RWPE1 (cell line): ENCODE data around the gene ZNF302.

Experiments
- CTCF ChIA-PET: fragments of 350-600 bp; sonication (Branson Sonifier 250); formaldehyde crosslinking; extraction: SDS; loops from one replicate; lab custom pipeline; 2021; lab: Yijun Ruan, JAX
- POLR2A ChIA-PET: fragments of 400-600 bp; formaldehyde crosslinking; extraction: SDS; loops from one replicate; lab custom pipeline; 2020; ENCODE audit warnings: antibody characterized with exemption; ENCODE audit not compliant: low non-redundant PET; lab: Yijun Ruan, JAX
- DNase-seq: peaks from one replicate; pipeline ENCODE4 v3.0.0; 2012; ENCODE audit warnings: low spot score
- H3K27ac ChIP-seq: fragments of 450-650 bp; 2 replicates; pipeline ENCODE4 v1.5.1; 2017
- TF ChIP-seq, protein P1 (sequence below): fragments of 450-650 bp; conservative IDR thresholded peaks from 2 replicates; pipeline ENCODE4 v1.5.1; 2017; ENCODE audit warnings: low read depth, mild to moderate bottlenecking

ZNF302 gene

DNA sequence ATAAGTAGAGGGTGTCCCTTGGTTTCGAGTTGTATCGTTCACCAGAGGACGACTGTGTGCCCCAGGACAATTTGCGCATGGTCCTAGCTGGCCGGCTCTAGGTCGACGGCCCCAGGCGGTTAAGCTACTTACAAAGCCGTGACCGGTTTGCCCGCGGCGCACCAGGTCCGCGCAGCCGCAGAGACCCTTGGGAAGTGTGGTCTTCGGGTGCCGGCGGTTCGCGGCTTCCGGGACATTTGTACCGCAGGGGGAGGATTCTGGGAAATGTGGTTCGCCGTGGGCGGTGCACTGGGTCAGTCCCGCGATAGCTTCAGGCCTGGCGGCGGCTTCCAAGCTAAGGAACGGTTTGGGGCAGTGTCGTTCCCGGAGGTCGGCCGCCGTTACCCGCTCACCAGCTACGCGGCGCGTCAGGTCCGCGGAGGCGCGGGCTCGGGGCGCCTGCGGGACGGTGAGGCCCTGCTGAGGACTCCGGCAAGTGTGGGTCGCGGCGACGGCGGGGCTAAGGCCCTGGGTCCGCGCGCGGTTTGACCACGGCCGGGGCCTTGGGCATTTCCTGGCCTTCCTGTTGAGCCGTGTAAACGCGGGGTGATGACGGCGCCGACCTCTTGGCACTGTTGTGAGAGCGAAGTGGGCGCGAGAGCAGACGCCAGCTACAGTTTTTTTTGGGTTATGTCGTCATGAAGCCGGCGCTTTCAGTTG lies at the start of gene ZNF302:
TSS of gene ZNF302 (plus strand) at position 293 of the 699 bp plus-strand sequence. CDS start 1,127 bp downstream, outside the sequence.
- DNase-seq, result peak; percentile 90
- POLR2A ChIA-PET, result interaction anchor here (0.5 to 1.0 kb wide), 4 partner anchors 10 to 446 kb away, joined by 3 to 9 read pairs (median 3); no protein-coding TSS in a partner anchor
- peak within 1 kb of the TSS; percentile 93 for H3K27ac ChIP-seq
- TF ChIP-seq, protein P1, sequence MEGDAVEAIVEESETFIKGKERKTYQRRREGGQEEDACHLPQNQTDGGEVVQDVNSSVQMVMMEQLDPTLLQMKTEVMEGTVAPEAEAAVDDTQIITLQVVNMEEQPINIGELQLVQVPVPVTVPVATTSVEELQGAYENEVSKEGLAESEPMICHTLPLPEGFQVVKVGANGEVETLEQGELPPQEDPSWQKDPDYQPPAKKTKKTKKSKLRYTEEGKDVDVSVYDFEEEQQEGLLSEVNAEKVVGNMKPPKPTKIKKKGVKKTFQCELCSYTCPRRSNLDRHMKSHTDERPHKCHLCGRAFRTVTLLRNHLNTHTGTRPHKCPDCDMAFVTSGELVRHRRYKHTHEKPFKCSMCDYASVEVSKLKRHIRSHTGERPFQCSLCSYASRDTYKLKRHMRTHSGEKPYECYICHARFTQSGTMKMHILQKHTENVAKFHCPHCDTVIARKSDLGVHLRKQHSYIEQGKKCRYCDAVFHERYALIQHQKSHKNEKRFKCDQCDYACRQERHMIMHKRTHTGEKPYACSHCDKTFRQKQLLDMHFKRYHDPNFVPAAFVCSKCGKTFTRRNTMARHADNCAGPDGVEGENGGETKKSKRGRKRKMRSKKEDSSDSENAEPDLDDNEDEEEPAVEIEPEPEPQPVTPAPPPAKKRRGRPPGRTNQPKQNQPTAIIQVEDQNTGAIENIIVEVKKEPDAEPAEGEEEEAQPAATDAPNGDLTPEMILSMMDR, result no peak
- CTCF ChIA-PET, result interaction anchor here (0.6 kb wide), 1 partner anchor 66 kb away, joined by 6 read pairs; no protein-coding TSS in a partner anchor

DNA sequence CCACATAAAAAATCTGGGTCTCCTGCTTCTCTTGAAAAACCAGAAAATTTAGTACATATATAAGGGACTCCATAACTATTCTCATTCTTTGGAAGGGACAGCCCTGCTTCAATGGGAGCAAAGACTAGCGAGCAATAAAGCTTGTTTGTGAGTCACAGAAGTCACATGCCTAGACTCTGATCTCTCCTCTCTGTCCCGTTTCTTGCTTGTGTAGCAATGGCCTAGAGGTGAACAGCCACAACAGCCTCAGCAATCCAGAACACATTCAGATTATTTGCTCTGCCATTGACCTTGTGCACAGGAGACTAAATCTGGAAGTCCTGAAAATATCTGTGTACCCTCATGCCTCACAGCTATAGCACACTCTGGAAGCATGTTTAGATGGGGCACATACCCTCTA lies 43.7 kb upstream of the ZNF302 start:
- TF ChIP-seq, protein P1, result no peak
- DNase-seq, result no peak
- CTCF ChIA-PET, result no interaction called here
- no peak overlapping the region for H3K27ac ChIP-seq
- POLR2A ChIA-PET, result no interaction called here

DNA sequence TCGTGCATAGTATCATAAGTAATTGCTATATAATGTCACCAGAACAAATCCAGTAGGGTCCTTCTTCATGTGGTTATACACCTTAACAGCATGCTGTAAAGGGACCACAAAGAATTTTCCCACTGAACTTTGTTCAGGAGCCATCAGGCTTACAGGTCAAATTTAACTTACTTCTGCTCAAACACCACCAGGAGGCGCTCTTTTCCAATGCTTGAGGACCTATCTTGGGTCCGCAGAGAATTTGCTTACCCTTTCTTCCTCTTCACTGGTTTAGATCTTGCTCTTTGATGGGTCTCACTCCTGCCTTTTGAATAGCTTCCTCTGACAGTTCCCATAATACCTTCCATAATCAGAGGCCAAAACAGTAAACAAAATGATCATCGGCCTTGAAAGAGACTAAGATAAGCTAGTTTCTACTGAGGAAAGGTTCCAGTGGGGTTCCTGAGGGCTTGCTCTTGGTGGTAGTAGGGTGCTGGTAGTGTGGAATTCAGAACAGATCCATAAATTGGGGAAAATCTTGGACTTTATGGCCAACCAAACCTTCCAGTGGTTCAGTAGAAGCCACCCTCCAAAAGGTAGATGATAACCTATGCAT lies 37.9 kb upstream of the ZNF302 start:
- TF ChIP-seq, protein P1, result peak; percentile 68
- ChIA-PET CTCF (interaction anchor here (0.6 to 0.9 kb wide), 5 partner anchors 14 to 73 kb away, joined by 3 to 8 read pairs (median 4); no protein-coding TSS in a partner anchor), POLR2A (no interaction called here)
- peak; percentile 11 for DNase-seq
- H3K27ac ChIP-seq, result no peak overlapping the region

GRCh38 chr19:34642241-34642640 lies 35.2 kb upstream of the ZNF302 start:
- H3K27ac ChIP-seq, result no peak overlapping the region
- DNase-seq, result no peak
- TF ChIP-seq, protein P1, result no peak
- CTCF ChIA-PET, result no interaction called here
- POLR2A ChIA-PET, result no interaction called here

GRCh38 chr19:34644991-34645461 lies 32.5 kb upstream of the ZNF302 start:
- TF ChIP-seq, protein P1, result no peak
- DNase-seq, result no peak
- no peak overlapping the region for H3K27ac ChIP-seq
- POLR2A ChIA-PET, result no interaction called here
- CTCF ChIA-PET, result no interaction called here

- CTCF ChIA-PET, result interaction anchor here (0.6 kb wide), 2 partner anchors 43 to 281 kb away, joined by 3 to 6 read pairs; partner anchors contain the start of gene ZNF30
- TF ChIP-seq, protein P1, result no peak
- no peak for DNase-seq
- POLR2A ChIA-PET, result no interaction called here
- no peak overlapping the region for H3K27ac ChIP-seq
These were observed 31.9 kb upstream of the ZNF302 start for GRCh38 chr19:34645551-34645950.
